ENCODE data around the gene ENTPD1. TPM values are rescaled to one million over a fixed set of nuclear protein-coding genes. Genes with fewer than 3 reads are reported as not detected.

The ENTPD1 gene
- polyA plus RNA-seq, 2 of the 4 experiments (the other 2 are of a cell fraction) = 0.08 to 0.14 TPM

GRCh38 chr10:95872158-95872711, 116.3 kb downstream of the ENTPD1 start:
- no peak overlapping the region for H3K27ac ChIP-seq
- 92% methylated on average over 2 of the region's 2 CpGs for WGBS (ENCODE audit: missing lambda C conversion rate)
- peaks cover 4% of the 10 kb centered on the region; the same call in 1 of the 3 replicates for H3K9me3 ChIP-seq
- ATAC-seq = no peak
- no peak for FAIRE-seq
- no peaks in the 10 kb centered on the region for H3K4me1 ChIP-seq
- no peak overlapping the region for H3K4me2 ChIP-seq
- H3K4me3 ChIP-seq = no peak overlapping the region
- ChIA-PET POLR2A (no interaction called here), CTCF (interaction anchor here (1.1 to 2.0 kb wide), 2 partner anchors 31 to 178 kb away, joined by 3 to 5 read pairs; partner anchors contain the start of gene TCTN3)
- DNase-seq (ENCODE audit: low read depth in 1 of 2, low spot score in 1 of 2) = no peak
- TF ChIP-seq EHF (CRISPR knock-in tag; IDR thresholded peaks at IDR 0.05) = no peak
- TF ChIP-seq JUNB (IDR thresholded peaks at IDR 0.05) = no peak
- no peak for TF ChIP-seq HES2 (IDR thresholded peaks at IDR 0.05)
- TF ChIP-seq CBX8 (IDR thresholded peaks at IDR 0.05) = no peak
- TF ChIP-seq FOSL2 (IDR thresholded peaks at IDR 0.05) = no peak
- TF ChIP-seq FOSL2 (CRISPR knock-in tag; IDR thresholded peaks at IDR 0.05) = no peak
- TF ChIP-seq RNF2 (IDR thresholded peaks at IDR 0.05; ENCODE audit: borderline replicate concordance, low read depth) = no peak
- no peak for TF ChIP-seq EP300 (IDR thresholded peaks at IDR 0.05)
- TF ChIP-seq CHD2 (IDR thresholded peaks at IDR 0.05; ENCODE audit: low read length, partially characterized antibody) = no peak
- TF ChIP-seq NPAS2 (CRISPR knock-in tag; IDR thresholded peaks at IDR 0.05; ENCODE audit: borderline replicate concordance) = no peak
- TF ChIP-seq JUN (IDR thresholded peaks at IDR 0.05) = no peak
- TF ChIP-seq BHLHE40 (IDR thresholded peaks at IDR 0.05; ENCODE audit: low read depth, low read length) = no peak
- TF ChIP-seq HOXA7 (CRISPR knock-in tag; IDR thresholded peaks at IDR 0.05) = no peak
- no peak for TF ChIP-seq ZSCAN20 (CRISPR knock-in tag; IDR thresholded peaks at IDR 0.05)
- no peak for TF ChIP-seq POLR2AphosphoS2 (conservative IDR thresholded peaks at IDR 0.05; ENCODE audit: low read length)
- no peak for TF ChIP-seq MAZ (IDR thresholded peaks at IDR 0.05; ENCODE audit: borderline replicate concordance, low read depth, low read length)

- no peak overlapping the region for H3K4me2 ChIP-seq
- ChIA-PET CTCF (interaction anchor here (0.6 to 2.0 kb wide), 3 partner anchors 32 to 1057 kb away, joined by 3 to 5 read pairs (median 3); partner anchors contain the start of gene TCTN3), POLR2A (no interaction called here)
- H3K9me3 ChIP-seq = peaks cover 4% of the 10 kb centered on the region; the same call in 1 of the 3 replicates
- TF ChIP-seq RCOR1 (IDR thresholded peaks at IDR 0.05; ENCODE audit: low read depth, low read length) = no peak
- no peak for TF ChIP-seq CHD4 (IDR thresholded peaks at IDR 0.05; ENCODE audit: borderline replicate concordance)
- TF ChIP-seq NFE2L2 (conservative IDR thresholded peaks at IDR 0.05; ENCODE audit: low read length) = no peak
- TF ChIP-seq HEYL (CRISPR knock-in tag; IDR thresholded peaks at IDR 0.05) = no peak
- no peak for TF ChIP-seq TP53 (CRISPR knock-in tag; IDR thresholded peaks at IDR 0.05)
- TF ChIP-seq POLR2AphosphoS2 (conservative IDR thresholded peaks at IDR 0.05; ENCODE audit: low read length) = no peak
- no peak for TF ChIP-seq ZNF302 (CRISPR knock-in tag; IDR thresholded peaks at IDR 0.05)
- no peak for TF ChIP-seq FOSL2 (IDR thresholded peaks at IDR 0.05)
- TF ChIP-seq FOSL2 (CRISPR knock-in tag; IDR thresholded peaks at IDR 0.05) = no peak
- no peak for TF ChIP-seq NPAS2 (CRISPR knock-in tag; IDR thresholded peaks at IDR 0.05; ENCODE audit: borderline replicate concordance)
- no peak for TF ChIP-seq BHLHE40 (IDR thresholded peaks at IDR 0.05; ENCODE audit: low read depth, low read length)
- TF ChIP-seq ATOH8 (CRISPR knock-in tag; IDR thresholded peaks at IDR 0.05; ENCODE audit: low read depth) = no peak
- H3K4me3 ChIP-seq = no peak overlapping the region
- no peak for DNase-seq (ENCODE audit: low read depth in 1 of 2, low spot score in 1 of 2)
- no peak for FAIRE-seq
- no peak overlapping the region for H3K27ac ChIP-seq
- no peak for ATAC-seq
- WGBS (ENCODE audit: missing lambda C conversion rate) = 94% methylated on average over 2 of the region's 2 CpGs
- H3K4me1 ChIP-seq = no peaks in the 10 kb centered on the region
Measured at GRCh38 chr10:95873139-95873538, 117.2 kb downstream of the ENTPD1 start.

- ATAC-seq = no peak
- TF ChIP-seq BCL3 (IDR thresholded peaks at IDR 0.05) = no peak
- TF ChIP-seq FOSB (CRISPR knock-in tag; IDR thresholded peaks at IDR 0.05) = no peak
- TF ChIP-seq HOXB5 (CRISPR knock-in tag; IDR thresholded peaks at IDR 0.05) = no peak
- no peak for TF ChIP-seq KDM1A (IDR thresholded peaks at IDR 0.05; ENCODE audit: low read depth)
- TF ChIP-seq HOXA7 (CRISPR knock-in tag; IDR thresholded peaks at IDR 0.05) = no peak
- TF ChIP-seq MAX (IDR thresholded peaks at IDR 0.05) = no peak
- no peak for TF ChIP-seq RARB (CRISPR knock-in tag; IDR thresholded peaks at IDR 0.05)
- no peak for TF ChIP-seq E2F6 (IDR thresholded peaks at IDR 0.05; ENCODE audit: borderline replicate concordance, low read depth)
- no peak for TF ChIP-seq CHD2 (IDR thresholded peaks at IDR 0.05; ENCODE audit: low read length, partially characterized antibody)
- TF ChIP-seq EP300 (IDR thresholded peaks at IDR 0.05) = no peak
- no peak for TF ChIP-seq USF2 (IDR thresholded peaks at IDR 0.05)
- TF ChIP-seq HES2 (IDR thresholded peaks at IDR 0.05) = no peak
- TF ChIP-seq ZNF302 (CRISPR knock-in tag; IDR thresholded peaks at IDR 0.05) = no peak
Measured at GRCh38 chr10:95873651-95874050, 117.7 kb downstream of the ENTPD1 start.

More at GRCh38 chr10:95873651-95874050, 117.7 kb downstream of the ENTPD1 start:
- H3K4me1 ChIP-seq = no peaks in the 10 kb centered on the region
- no peak overlapping the region for H3K4me3 ChIP-seq
- DNase-seq (ENCODE audit: low read depth in 1 of 2, low spot score in 1 of 2) (no peak), FAIRE-seq (no peak)
- ChIA-PET CTCF (interaction anchor here (0.6 kb wide), 1 partner anchor 1058 kb away, joined by 3 read pairs; no protein-coding TSS in a partner anchor), POLR2A (no interaction called here)
- no peak overlapping the region for H3K27ac ChIP-seq
- H3K9me3 ChIP-seq = peaks cover 4% of the 10 kb centered on the region; the same call in 1 of the 3 replicates
- no peak overlapping the region for H3K4me2 ChIP-seq
- 91% methylated on average over 4 of the region's 4 CpGs for WGBS (ENCODE audit: missing lambda C conversion rate)
